ENCODE data around the gene LIG1.

Gene LIG1

DNA sequence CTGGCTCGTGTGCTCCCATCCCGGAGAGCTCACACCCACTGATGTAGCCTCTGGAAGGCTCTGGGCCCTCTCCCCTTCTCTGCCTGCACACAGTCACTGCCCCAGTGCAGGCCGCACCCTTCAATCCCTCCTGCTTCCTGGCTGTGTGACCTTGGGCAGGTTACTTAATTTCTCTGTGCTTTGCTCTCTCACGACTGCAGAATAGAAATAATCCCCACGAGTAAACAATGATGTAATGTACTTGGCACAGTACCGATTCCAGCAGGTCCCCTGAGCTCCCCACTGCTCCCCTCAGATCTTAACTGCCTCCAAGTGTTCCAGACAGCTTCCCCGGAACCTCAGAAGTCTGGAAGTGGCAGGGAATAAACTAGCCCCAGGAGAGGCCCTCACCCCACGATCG lies 16.1 kb downstream of the LIG1 start:
- no peak for DNase-seq
- Histone ChIP-seq H3K9me3 (ENCODE audit: control insufficient read depth, low read length) (no peaks in the 10 kb centered on the region), H3K27ac (ENCODE audit: insufficient read depth, low read length, poor library complexity, severe bottlenecking) (no peak overlapping the region), H3K4me1 (ENCODE audit: control insufficient read depth, insufficient read depth, low read length, poor library complexity, severe bottlenecking) (no peaks in the 10 kb centered on the region), H3K4me3 (ENCODE audit: insufficient read depth, low read depth, low read length, poor library complexity, severe bottlenecking) (no peak overlapping the region), H3K27me3 (replicated peaks; ENCODE audit: control insufficient read depth, insufficient read depth, low read length, poor library complexity, severe bottlenecking) (no peaks in the 10 kb centered on the region), H3K36me3 (ENCODE audit: control insufficient read depth, insufficient read depth, low read length) (peaks cover 20% of the 10 kb centered on the region)

DNA sequence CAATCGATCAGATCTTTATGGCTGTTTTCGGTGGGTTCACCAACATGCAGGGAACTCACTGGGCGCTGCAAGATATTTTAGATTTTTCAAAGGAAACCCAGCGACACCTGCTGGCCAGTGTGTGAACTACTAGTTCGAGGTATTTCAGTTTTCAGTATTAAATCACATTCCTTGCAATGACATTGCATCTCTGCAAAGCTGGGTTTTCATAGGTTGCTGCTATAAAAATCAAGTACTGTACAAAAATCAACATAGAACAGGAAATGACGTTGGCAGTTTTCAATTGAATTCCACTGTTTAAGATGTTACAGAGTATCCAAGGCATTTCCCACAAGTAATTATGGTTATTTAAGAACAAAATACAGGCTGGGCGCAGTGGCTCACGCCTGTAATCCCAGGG lies 17.6 kb downstream of the LIG1 start:
- Histone ChIP-seq H3K4me1 (ENCODE audit: control insufficient read depth, insufficient read depth, low read length, poor library complexity, severe bottlenecking) (no peaks in the 10 kb centered on the region), H3K27ac (ENCODE audit: insufficient read depth, low read length, poor library complexity, severe bottlenecking) (no peak overlapping the region), H3K36me3 (ENCODE audit: control insufficient read depth, insufficient read depth, low read length) (peaks cover 18% of the 10 kb centered on the region), H3K9me3 (ENCODE audit: control insufficient read depth, low read length) (no peaks in the 10 kb centered on the region), H3K4me3 (ENCODE audit: insufficient read depth, low read depth, low read length, poor library complexity, severe bottlenecking) (no peak overlapping the region), H3K27me3 (replicated peaks; ENCODE audit: control insufficient read depth, insufficient read depth, low read length, poor library complexity, severe bottlenecking) (no peaks in the 10 kb centered on the region)
- DNase-seq, result peak; percentile 26 to 44 (median 28)

DNA sequence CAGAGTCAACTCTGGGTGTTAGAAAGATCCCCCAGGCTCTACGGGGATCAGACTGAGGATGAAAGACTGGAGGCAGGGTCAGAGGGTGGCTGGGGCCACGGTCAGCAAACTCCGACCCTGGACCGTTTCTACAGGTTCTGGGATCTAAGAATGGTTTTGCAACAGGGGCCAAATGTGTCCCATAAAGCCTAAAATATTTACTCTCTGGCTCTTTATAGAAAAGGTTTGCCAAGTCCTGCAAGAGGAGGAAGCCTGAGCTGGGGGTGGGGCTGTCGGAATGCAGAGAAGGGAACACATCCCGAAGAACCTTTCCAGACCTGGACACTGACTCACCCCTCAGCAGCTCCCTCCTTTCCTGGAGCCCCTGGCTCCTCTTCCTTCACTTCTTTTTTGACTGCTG lies 20.7 kb downstream of the LIG1 start:
- Histone ChIP-seq H3K4me1 (ENCODE audit: control insufficient read depth, insufficient read depth, low read length, poor library complexity, severe bottlenecking) (no peaks in the 10 kb centered on the region), H3K4me3 (ENCODE audit: insufficient read depth, low read depth, low read length, poor library complexity, severe bottlenecking) (no peak overlapping the region), H3K9me3 (ENCODE audit: control insufficient read depth, low read length) (no peaks in the 10 kb centered on the region), H3K27me3 (replicated peaks; ENCODE audit: control insufficient read depth, insufficient read depth, low read length, poor library complexity, severe bottlenecking) (no peaks in the 10 kb centered on the region), H3K36me3 (ENCODE audit: control insufficient read depth, insufficient read depth, low read length) (peaks cover 21% of the 10 kb centered on the region), H3K27ac (ENCODE audit: insufficient read depth, low read length, poor library complexity, severe bottlenecking) (no peak overlapping the region)
- no peak for DNase-seq

GRCh38 chr19:48148576-48148975 lies 21.6 kb downstream of the LIG1 start:
- DNase-seq, result no peak
- Histone ChIP-seq H3K27ac (ENCODE audit: insufficient read depth, low read length, poor library complexity, severe bottlenecking) (no peak overlapping the region), H3K4me3 (ENCODE audit: insufficient read depth, low read depth, low read length, poor library complexity, severe bottlenecking) (no peak overlapping the region), H3K36me3 (ENCODE audit: control insufficient read depth, insufficient read depth, low read length) (peaks cover 24% of the 10 kb centered on the region), H3K9me3 (ENCODE audit: control insufficient read depth, low read length) (no peaks in the 10 kb centered on the region), H3K27me3 (replicated peaks; ENCODE audit: control insufficient read depth, insufficient read depth, low read length, poor library complexity, severe bottlenecking) (no peaks in the 10 kb centered on the region), H3K4me1 (ENCODE audit: control insufficient read depth, insufficient read depth, low read length, poor library complexity, severe bottlenecking) (no peaks in the 10 kb centered on the region)

DNA sequence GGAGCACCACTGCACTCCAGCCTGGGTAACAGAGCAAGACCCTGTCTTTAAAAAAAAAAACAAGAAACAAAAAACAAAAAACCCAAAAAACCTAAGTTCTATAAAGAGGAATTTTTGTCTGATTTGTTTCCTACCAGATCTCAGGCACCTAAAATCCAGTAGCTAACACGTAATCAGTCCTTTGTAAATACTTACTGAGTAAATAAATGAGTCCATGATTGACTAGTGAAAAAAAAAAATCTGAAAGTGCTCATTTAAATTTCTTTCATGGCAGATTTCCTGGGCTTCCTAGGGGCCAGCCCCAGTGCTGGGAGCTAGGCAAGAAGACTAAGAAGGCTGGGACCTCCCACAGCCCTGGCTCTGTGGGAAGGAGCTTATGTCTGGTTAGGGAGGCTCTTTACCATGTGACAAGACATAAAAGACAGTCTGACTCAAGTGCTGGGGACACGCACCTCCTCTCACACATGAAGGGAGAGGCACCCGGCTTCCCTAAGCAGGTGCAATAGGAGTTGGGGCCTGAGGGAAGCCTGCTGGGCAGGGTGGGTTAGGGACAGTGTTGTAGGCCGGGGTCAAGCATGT lies 22.5 kb downstream of the LIG1 start:
- no peak overlapping the region for H3K27ac ChIP-seq (ENCODE audit: insufficient read depth, low read length, poor library complexity, severe bottlenecking)
- H3K9me3 ChIP-seq (ENCODE audit: control insufficient read depth, low read length), result no peaks in the 10 kb centered on the region
- H3K27me3 ChIP-seq (replicated peaks; ENCODE audit: control insufficient read depth, insufficient read depth, low read length, poor library complexity, severe bottlenecking), result no peaks in the 10 kb centered on the region
- no peak overlapping the region for H3K4me3 ChIP-seq (ENCODE audit: insufficient read depth, low read depth, low read length, poor library complexity, severe bottlenecking)
- DNase-seq, result no peak
- H3K4me1 ChIP-seq (ENCODE audit: control insufficient read depth, insufficient read depth, low read length, poor library complexity, severe bottlenecking), result no peaks in the 10 kb centered on the region
- peaks cover 33% of the 10 kb centered on the region for H3K36me3 ChIP-seq (ENCODE audit: control insufficient read depth, insufficient read depth, low read length)

DNA sequence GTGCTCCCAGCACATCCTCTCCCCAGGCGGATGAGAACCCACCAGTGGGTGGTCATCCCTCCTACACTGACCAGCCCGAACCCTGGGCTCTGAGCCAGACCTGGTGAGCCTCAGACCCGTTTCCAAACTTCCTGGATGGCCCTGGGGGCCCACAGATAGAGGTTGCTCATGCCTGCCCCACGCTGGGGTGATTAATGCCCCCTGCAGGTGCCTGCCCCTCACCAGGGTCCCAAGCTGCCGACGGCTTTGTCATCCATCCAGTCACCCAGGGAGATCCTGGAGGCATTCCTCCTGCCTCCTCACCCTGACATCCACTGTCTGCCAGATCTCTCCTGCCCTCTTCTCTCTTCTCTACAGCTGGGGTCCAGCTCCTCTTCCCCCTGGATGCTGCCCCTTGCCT lies 31.1 kb downstream of the LIG1 start:
- H3K27ac ChIP-seq (ENCODE audit: insufficient read depth, low read length, poor library complexity, severe bottlenecking), result no peak overlapping the region
- H3K36me3 ChIP-seq (ENCODE audit: control insufficient read depth, insufficient read depth, low read length), result peaks cover 22% of the 10 kb centered on the region
- no peaks in the 10 kb centered on the region for H3K9me3 ChIP-seq (ENCODE audit: control insufficient read depth, low read length)
- no peaks in the 10 kb centered on the region for H3K4me1 ChIP-seq (ENCODE audit: control insufficient read depth, insufficient read depth, low read length, poor library complexity, severe bottlenecking)
- H3K4me3 ChIP-seq (ENCODE audit: insufficient read depth, low read depth, low read length, poor library complexity, severe bottlenecking), result no peak overlapping the region
- no peak for DNase-seq
- no peaks in the 10 kb centered on the region for H3K27me3 ChIP-seq (replicated peaks; ENCODE audit: control insufficient read depth, insufficient read depth, low read length, poor library complexity, severe bottlenecking)

- no peak for DNase-seq
- no peak overlapping the region for H3K4me3 ChIP-seq (ENCODE audit: insufficient read depth, low read depth, low read length, poor library complexity, severe bottlenecking)
- no peak overlapping the region for H3K27ac ChIP-seq (ENCODE audit: insufficient read depth, low read length, poor library complexity, severe bottlenecking)
- no peaks in the 10 kb centered on the region for H3K27me3 ChIP-seq (replicated peaks; ENCODE audit: control insufficient read depth, insufficient read depth, low read length, poor library complexity, severe bottlenecking)
- no peaks in the 10 kb centered on the region for H3K4me1 ChIP-seq (ENCODE audit: control insufficient read depth, insufficient read depth, low read length, poor library complexity, severe bottlenecking)
- H3K36me3 ChIP-seq (ENCODE audit: control insufficient read depth, insufficient read depth, low read length), result peaks cover 7% of the 10 kb centered on the region
- H3K9me3 ChIP-seq (ENCODE audit: control insufficient read depth, low read length), result no peaks in the 10 kb centered on the region
Observed at GRCh38 chr19:48137411-48137810, 32.7 kb downstream of the LIG1 start.

- Histone ChIP-seq H3K27ac (ENCODE audit: insufficient read depth, low read length, poor library complexity, severe bottlenecking) (no peak overlapping the region), H3K36me3 (ENCODE audit: control insufficient read depth, insufficient read depth, low read length) (peaks cover 14% of the 10 kb centered on the region)
Observed at GRCh38 chr19:48136547-48136946, 33.6 kb downstream of the LIG1 start.

GRCh38 chr19:48135411-48135810 lies 34.7 kb downstream of the LIG1 start:
- no peaks in the 10 kb centered on the region for H3K4me1 ChIP-seq (ENCODE audit: control insufficient read depth, insufficient read depth, low read length, poor library complexity, severe bottlenecking)
- peaks cover 19% of the 10 kb centered on the region for H3K36me3 ChIP-seq (ENCODE audit: control insufficient read depth, insufficient read depth, low read length)
- no peak overlapping the region for H3K27ac ChIP-seq (ENCODE audit: insufficient read depth, low read length, poor library complexity, severe bottlenecking)
- DNase-seq, result no peak
- no peaks in the 10 kb centered on the region for H3K27me3 ChIP-seq (replicated peaks; ENCODE audit: control insufficient read depth, insufficient read depth, low read length, poor library complexity, severe bottlenecking)
- H3K9me3 ChIP-seq (ENCODE audit: control insufficient read depth, low read length), result no peaks in the 10 kb centered on the region
- H3K4me3 ChIP-seq (ENCODE audit: insufficient read depth, low read depth, low read length, poor library complexity, severe bottlenecking), result no peak overlapping the region

More at GRCh38 chr19:48136547-48136946, 33.6 kb downstream of the LIG1 start:
- Histone ChIP-seq H3K4me3 (ENCODE audit: insufficient read depth, low read depth, low read length, poor library complexity, severe bottlenecking) (no peak overlapping the region), H3K9me3 (ENCODE audit: control insufficient read depth, low read length) (no peaks in the 10 kb centered on the region), H3K27me3 (replicated peaks; ENCODE audit: control insufficient read depth, insufficient read depth, low read length, poor library complexity, severe bottlenecking) (no peaks in the 10 kb centered on the region), H3K4me1 (ENCODE audit: control insufficient read depth, insufficient read depth, low read length, poor library complexity, severe bottlenecking) (no peaks in the 10 kb centered on the region)
- no peak for DNase-seq

- H3K4me3 ChIP-seq (ENCODE audit: insufficient read depth, low read depth, low read length, poor library complexity, severe bottlenecking), result no peak overlapping the region
- H3K27me3 ChIP-seq (replicated peaks; ENCODE audit: control insufficient read depth, insufficient read depth, low read length, poor library complexity, severe bottlenecking), result no peaks in the 10 kb centered on the region
- H3K27ac ChIP-seq (ENCODE audit: insufficient read depth, low read length, poor library complexity, severe bottlenecking), result no peak overlapping the region
- peaks cover 28% of the 10 kb centered on the region for H3K36me3 ChIP-seq (ENCODE audit: control insufficient read depth, insufficient read depth, low read length)
- no peak for DNase-seq
- H3K9me3 ChIP-seq (ENCODE audit: control insufficient read depth, low read length), result no peaks in the 10 kb centered on the region
- no peaks in the 10 kb centered on the region for H3K4me1 ChIP-seq (ENCODE audit: control insufficient read depth, insufficient read depth, low read length, poor library complexity, severe bottlenecking)
Observed at GRCh38 chr19:48133094-48133493, 37.0 kb downstream of the LIG1 start.
